ENCODE data around the gene RBM4. TPM values are rescaled to one million over a fixed set of nuclear protein-coding genes. Genes with fewer than 3 reads are reported as not detected.
"Not testable (repeated sequence)": the region's sequence is repeated elsewhere in the genome, so short reads cannot be mapped to it uniquely, and the experiment has no call there.

The RBM4 gene
- total RNA-seq, 1 donor from 2014 or later: 133 TPM

DNA sequence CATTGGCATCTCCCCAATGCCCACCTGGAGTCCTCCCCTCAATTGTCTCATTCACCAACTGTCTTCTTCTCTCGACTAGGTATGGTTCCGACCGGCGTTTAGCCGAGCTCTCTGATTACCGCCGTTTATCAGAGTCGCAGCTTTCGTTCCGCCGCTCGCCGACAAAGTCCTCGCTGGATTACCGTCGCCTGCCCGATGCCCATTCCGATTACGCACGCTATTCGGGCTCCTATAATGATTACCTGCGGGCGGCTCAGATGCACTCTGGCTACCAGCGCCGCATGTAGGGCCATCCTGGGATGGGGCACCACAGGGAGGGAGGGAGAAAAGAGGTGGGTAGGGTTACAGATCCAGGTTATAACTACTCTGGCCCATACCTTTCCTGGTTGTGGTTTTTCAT, 12.1 kb upstream of the RBM4 start:
- Mint-ChIP-seq H3K4me3 (no peak overlapping the region), H3K4me1 (peaks cover 39% of the 10 kb centered on the region), H3K27me3 (no peaks in the 10 kb centered on the region), H3K36me3 (ENCODE audit: low read depth) (peaks cover 78% of the 10 kb centered on the region), H3K27ac (no peak overlapping the region), H3K9me3 (no peaks in the 10 kb centered on the region)
- DNase-seq: no peak
- intact Hi-C loops (cut with micrococcal nuclease): no loop called here

DNA sequence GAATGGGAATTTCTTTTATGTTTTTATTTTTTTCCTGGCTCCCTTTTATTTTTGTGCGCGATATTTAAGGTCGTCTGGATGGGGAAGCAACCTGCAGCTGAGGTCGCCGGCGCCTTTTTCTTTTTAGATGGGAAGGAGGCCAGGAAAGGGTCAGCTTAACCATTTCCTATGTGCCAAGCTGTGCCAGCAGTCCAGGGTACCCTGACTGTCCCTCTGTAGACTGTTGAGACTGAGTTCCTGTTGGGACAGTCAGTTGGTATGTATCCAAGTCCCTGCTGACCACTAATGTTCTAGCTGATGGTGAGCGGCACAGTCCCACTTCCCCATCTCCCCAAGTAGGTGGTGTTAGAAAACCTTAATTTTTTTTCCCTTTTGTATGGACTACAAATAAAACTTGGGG, 11.6 kb upstream of the RBM4 start:
- H3K9me3 Mint-ChIP-seq: no peaks in the 10 kb centered on the region
- no peak overlapping the region for H3K4me3 Mint-ChIP-seq
- no peaks in the 10 kb centered on the region for H3K27me3 Mint-ChIP-seq
- intact Hi-C loops (cut with micrococcal nuclease): no loop called here
- no peak for DNase-seq
- H3K36me3 Mint-ChIP-seq (ENCODE audit: low read depth): peaks cover 76% of the 10 kb centered on the region
- H3K4me1 Mint-ChIP-seq: peaks cover 36% of the 10 kb centered on the region
- no peak overlapping the region for H3K27ac Mint-ChIP-seq

DNA sequence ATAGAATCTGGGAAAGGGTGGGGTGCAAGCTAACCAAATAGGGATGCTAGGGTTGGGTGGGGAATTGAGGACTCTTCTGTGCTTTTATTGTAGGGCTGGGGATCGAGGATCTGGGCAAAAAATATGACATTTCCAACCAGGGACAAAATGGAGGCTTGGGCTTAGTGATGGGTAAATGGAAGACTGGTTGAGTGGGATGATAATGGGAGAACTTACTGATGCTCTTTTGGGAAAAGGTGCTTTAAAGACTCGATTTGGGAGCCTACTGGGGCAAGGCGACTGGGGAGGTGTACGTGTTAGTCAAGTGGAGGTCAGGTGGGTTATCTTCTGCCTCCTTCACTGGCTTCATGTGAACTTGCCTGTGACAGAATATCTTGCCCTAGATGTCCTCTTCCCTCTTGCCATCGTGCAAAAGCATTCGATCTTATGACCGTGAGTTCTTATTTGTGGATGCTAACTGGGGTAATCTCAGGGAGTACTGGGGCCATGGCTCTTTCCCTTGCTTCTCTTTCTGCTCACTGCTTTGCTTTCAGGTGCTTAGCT, 10.4 kb upstream of the RBM4 start:
- no peaks in the 10 kb centered on the region for H3K9me3 Mint-ChIP-seq
- H3K27ac Mint-ChIP-seq: no peak overlapping the region
- H3K4me1 Mint-ChIP-seq: peaks cover 30% of the 10 kb centered on the region
- H3K27me3 Mint-ChIP-seq: no peaks in the 10 kb centered on the region
- DNase-seq: no peak
- H3K36me3 Mint-ChIP-seq (ENCODE audit: low read depth): peaks cover 76% of the 10 kb centered on the region
- intact Hi-C loops (cut with micrococcal nuclease): no loop called here
- no peak overlapping the region for H3K4me3 Mint-ChIP-seq

DNA sequence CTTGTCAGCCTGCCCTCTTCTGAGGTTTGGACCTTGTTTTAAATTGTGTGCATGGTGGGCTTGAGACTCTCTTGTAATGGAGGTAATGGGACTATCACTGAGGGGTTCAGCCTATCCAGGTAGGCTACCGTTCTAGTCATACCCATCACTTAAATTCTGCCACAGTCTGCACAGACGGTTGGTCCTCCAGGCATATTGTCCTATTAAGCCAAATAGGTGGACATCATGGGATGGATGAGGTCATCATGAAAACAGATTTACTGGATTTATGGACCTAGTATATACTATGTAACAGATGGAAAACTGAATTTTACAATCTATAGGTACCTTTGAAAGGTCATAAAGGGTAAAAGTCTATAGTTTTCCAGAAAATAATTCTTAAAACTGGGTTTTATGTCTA, 9.1 kb upstream of the RBM4 start:
- intact Hi-C loops (cut with micrococcal nuclease): no loop called here
- no peak for DNase-seq
- no peaks in the 10 kb centered on the region for H3K27me3 Mint-ChIP-seq
- no peaks in the 10 kb centered on the region for H3K9me3 Mint-ChIP-seq
- H3K27ac Mint-ChIP-seq: no peak overlapping the region
- H3K4me1 Mint-ChIP-seq: peaks cover 20% of the 10 kb centered on the region
- peaks cover 70% of the 10 kb centered on the region for H3K36me3 Mint-ChIP-seq (ENCODE audit: low read depth)
- no peak overlapping the region for H3K4me3 Mint-ChIP-seq

DNA sequence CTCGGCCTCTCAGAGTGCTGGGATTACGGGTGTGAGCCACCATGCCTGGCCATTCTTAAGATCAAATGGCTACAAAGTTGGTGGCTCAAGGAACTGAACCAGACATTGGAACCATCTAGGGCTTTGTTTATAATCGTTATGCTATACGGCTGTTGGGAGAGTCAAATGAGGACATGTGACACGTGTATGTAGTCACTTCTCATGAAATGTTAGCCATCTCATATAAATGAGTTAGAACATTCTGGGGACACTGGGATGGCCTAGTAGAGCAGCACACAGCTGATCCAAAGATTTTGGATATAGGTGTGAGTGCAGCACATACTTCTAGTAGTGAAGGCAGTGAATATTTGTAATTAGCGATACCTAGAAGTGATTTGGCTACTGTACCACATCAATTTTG, 6.6 kb upstream of the RBM4 start:
- peaks cover 60% of the 10 kb centered on the region for H3K36me3 Mint-ChIP-seq (ENCODE audit: low read depth)
- intact Hi-C loops (cut with micrococcal nuclease): no loop called here
- no peak for DNase-seq
- H3K27me3 Mint-ChIP-seq: no peaks in the 10 kb centered on the region
- H3K27ac Mint-ChIP-seq: no peak overlapping the region
- no peaks in the 10 kb centered on the region for H3K9me3 Mint-ChIP-seq
- no peak overlapping the region for H3K4me3 Mint-ChIP-seq
- H3K4me1 Mint-ChIP-seq: peaks cover 25% of the 10 kb centered on the region

DNA sequence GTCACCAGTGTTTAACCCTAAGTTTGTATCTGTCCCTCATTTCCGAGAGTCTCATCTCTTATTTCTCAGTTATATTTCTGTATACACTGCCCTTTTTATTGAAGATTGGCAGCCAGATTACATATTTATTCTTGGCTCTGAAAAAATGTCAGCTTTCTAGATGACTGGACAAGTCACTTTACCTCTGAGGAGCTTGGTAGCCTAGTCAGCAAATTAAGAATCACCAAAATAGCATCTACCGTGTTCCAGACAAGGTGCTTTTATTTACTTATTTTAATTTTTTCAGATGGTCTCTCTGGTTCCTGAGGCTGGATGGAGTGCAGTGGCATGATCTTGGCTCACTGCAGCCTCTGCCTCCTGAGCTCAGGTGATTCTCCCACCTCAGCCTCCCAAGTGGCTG, 5.6 kb upstream of the RBM4 start:
- H3K9me3 Mint-ChIP-seq: no peaks in the 10 kb centered on the region
- no peak overlapping the region for H3K4me3 Mint-ChIP-seq
- H3K27ac Mint-ChIP-seq: no peak overlapping the region
- no peak for DNase-seq
- H3K4me1 Mint-ChIP-seq: peaks cover 33% of the 10 kb centered on the region
- intact Hi-C loops (cut with micrococcal nuclease): no loop called here
- H3K27me3 Mint-ChIP-seq: no peaks in the 10 kb centered on the region
- H3K36me3 Mint-ChIP-seq (ENCODE audit: low read depth): peaks cover 57% of the 10 kb centered on the region

DNA sequence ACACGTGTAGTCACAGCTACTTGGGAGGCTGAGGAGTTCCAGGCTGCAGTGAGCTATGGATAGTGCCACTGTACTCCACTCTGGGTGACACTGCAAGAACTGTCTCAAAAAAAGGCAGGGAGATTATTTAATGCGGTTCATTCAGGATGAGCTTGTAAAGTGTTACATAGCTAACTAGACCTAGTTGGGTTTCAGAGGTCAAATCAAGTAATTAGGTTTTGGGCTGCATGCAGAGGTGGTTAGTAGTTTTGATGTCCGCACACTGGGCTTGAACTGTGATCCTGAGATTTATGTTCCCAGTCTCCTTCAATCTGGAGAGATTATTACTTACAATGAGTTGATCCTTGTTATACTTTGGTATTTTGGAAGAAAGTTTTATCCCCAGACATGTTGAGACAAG, 2.1 kb upstream of the RBM4 start:
- no peak overlapping the region for H3K27ac Mint-ChIP-seq
- H3K27me3 Mint-ChIP-seq: no peaks in the 10 kb centered on the region
- no peak overlapping the region for H3K4me3 Mint-ChIP-seq
- H3K36me3 Mint-ChIP-seq (ENCODE audit: low read depth): peaks cover 67% of the 10 kb centered on the region
- intact Hi-C loops (cut with micrococcal nuclease): no loop called here
- H3K9me3 Mint-ChIP-seq: no peaks in the 10 kb centered on the region
- H3K4me1 Mint-ChIP-seq: peaks cover 42% of the 10 kb centered on the region
- no peak for DNase-seq

DNA sequence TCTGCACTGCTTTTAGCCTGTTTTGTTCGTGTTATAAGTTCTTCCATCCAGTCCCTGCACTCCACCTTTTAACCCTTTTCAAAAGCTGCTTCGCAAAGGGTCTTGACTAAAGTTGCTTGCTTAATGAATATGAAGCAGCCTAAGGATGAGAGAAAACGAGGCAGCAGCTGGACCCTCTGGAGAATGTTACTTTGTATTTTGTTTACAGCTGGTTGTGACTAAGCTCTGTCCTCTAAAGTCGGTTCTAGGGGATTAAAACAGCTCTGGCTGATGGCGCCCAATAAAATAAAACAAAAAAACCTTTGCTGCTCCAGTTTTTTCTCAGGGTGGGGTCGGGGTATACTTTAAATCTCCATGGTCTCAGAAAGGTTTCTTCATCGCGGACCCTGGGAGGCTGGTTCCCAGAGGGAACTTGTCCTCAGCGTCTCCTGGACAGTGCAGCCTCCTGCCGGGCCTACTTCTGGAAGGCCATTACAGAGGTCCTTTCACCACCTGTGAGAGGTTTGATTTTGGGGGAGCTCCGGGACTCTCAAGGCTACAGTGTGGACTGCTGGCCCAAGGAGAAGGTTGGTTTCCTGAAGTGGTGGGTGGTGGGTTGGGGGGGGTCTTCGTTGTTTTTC, 836 bp upstream of the RBM4 start:
- Mint-ChIP-seq H3K4me1 (peaks cover 45% of the 10 kb centered on the region), H3K27me3 (no peaks in the 10 kb centered on the region), H3K36me3 (ENCODE audit: low read depth) (peaks cover 68% of the 10 kb centered on the region), H3K4me3 (peak overlapping the region; percentile 91), H3K27ac (peak overlapping the region; percentile 98), H3K9me3 (no peaks in the 10 kb centered on the region)
- intact Hi-C loops (cut with micrococcal nuclease): loop anchor here (1.0 kb wide), 3 partner anchors 21 to 44 kb away; partner anchors contain the start of genes CCDC87, CCS, RBM14 and RBM4B
- no peak for DNase-seq

DNA sequence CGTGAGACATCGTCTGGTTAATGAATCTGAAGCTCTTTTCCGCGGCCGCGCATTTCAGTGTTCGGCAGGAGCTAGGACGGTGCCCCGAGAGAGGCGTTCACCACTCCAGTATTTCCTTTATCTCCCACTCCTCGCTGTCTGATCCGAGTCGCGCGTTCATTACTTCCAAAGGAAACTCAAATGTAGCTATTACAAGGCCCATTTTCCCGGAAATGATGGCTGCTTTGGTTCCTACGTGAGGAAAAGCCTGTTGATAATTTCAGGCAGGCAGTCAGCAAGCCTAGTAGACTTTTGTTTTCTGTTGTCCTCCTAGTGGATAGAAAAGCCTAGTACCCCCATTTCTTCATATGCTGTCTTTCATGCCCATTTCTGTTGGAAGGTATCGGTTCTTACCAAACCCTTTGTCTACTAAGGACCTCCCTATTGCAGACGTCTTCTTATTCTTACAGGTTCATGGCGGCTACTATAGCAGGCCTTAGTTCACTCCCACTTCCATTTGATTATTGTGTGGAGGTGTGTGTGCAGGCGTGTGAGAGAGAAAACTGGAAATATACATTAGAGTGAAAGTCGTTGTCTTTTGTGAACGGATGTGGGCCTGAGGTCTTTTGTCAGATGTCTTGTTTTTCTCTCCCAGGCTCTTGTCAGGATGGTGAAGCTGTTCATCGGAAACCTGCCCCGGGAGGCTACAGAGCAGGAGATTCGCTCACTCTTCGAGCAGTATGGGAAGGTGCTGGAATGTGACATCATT, 737 bp downstream of the RBM4 start:
- H3K36me3 Mint-ChIP-seq (ENCODE audit: low read depth): peaks cover 75% of the 10 kb centered on the region
- peaks cover 59% of the 10 kb centered on the region for H3K4me1 Mint-ChIP-seq
- intact Hi-C loops (cut with micrococcal nuclease): no loop called here
- H3K9me3 Mint-ChIP-seq: no peaks in the 10 kb centered on the region
- peak; percentile 81 for DNase-seq
- H3K27me3 Mint-ChIP-seq: no peaks in the 10 kb centered on the region
- peak overlapping the region; percentile 98 for H3K27ac Mint-ChIP-seq
- H3K4me3 Mint-ChIP-seq: peak overlapping the region; percentile 91

DNA sequence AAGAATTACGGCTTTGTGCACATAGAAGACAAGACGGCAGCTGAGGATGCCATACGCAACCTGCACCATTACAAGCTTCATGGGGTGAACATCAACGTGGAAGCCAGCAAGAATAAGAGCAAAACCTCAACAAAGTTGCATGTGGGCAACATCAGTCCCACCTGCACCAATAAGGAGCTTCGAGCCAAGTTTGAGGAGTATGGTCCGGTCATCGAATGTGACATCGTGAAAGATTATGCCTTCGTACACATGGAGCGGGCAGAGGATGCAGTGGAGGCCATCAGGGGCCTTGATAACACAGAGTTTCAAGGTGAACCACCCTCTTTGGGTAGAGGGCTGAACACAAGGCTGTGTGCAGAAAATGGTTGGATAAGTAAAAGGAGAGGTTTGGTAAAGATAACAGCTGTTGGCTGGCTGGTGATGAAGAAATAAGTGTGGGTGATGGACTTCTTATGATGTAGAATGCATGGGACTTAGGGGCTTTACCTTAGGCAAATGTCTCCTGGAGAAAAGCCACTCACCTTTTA, 1.4 kb downstream of the RBM4 start:
- H3K27me3 Mint-ChIP-seq: not testable (repeated sequence)

DNA sequence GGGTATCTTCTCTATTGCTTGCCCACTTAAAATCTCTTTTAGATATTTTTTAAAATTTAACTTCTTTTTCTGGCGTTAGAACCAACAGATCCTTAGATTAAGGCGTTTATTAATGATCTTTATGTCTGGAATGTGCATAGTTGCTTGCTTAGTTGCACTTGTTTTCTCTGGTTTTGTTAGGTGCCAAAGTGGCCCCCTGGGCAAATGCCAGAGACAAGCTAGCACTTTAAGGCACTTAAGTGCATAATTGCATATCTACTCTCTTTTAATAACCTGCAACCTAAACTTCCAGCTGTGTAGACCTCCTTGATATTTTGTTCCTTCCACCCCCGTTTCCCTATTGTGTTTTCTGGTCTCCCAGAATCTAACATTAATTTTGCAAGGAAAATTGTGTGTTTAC, 3.3 kb downstream of the RBM4 start:
- Mint-ChIP-seq H3K36me3 (ENCODE audit: low read depth) (peaks cover 89% of the 10 kb centered on the region), H3K9me3 (no peaks in the 10 kb centered on the region), H3K4me3 (peak overlapping the region; percentile 91), H3K4me1 (peaks cover 75% of the 10 kb centered on the region), H3K27ac (no peak overlapping the region), H3K27me3 (no peaks in the 10 kb centered on the region)
- intact Hi-C loops (cut with micrococcal nuclease): no loop called here
- no peak for DNase-seq

More for the DNA sequence above, 1.4 kb downstream of the RBM4 start:
- Mint-ChIP-seq H3K4me3 (peak overlapping the region; percentile 91), H3K27ac (peak overlapping the region; percentile 98), H3K4me1 (peaks cover 61% of the 10 kb centered on the region), H3K36me3 (ENCODE audit: low read depth) (peaks cover 76% of the 10 kb centered on the region)
- intact Hi-C loops (cut with micrococcal nuclease); DNase-seq; H3K9me3 Mint-ChIP-seq: not testable (repeated sequence)

DNA sequence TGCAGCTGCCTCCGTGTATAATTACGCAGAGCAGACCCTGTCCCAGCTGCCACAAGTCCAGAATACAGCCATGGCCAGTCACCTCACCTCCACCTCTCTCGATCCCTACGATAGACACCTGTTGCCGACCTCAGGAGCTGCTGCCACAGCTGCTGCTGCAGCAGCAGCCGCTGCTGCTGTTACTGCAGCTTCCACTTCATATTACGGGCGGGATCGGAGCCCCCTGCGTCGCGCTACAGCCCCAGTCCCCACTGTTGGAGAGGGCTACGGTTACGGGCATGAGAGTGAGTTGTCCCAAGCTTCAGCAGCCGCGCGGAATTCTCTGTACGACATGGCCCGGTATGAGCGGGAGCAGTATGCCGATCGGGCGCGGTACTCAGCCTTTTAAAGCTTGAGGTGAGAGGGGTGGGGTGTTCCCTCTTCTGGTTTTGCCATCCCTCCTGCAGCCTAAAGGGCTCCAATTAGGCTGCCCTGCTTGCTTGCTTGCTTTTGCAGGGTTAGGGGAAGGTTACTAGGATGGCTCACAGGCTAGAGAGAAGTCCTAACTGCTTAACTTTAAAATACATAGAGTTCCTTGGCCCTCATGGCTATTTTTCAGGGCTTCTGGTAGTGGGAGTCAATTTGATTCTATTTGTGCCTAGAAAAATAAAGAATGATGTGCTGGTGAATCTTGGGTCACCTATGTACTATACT, 5.4 kb downstream of the RBM4 start:
- no peaks in the 10 kb centered on the region for H3K27me3 Mint-ChIP-seq
- no peak overlapping the region for H3K27ac Mint-ChIP-seq

DNA sequence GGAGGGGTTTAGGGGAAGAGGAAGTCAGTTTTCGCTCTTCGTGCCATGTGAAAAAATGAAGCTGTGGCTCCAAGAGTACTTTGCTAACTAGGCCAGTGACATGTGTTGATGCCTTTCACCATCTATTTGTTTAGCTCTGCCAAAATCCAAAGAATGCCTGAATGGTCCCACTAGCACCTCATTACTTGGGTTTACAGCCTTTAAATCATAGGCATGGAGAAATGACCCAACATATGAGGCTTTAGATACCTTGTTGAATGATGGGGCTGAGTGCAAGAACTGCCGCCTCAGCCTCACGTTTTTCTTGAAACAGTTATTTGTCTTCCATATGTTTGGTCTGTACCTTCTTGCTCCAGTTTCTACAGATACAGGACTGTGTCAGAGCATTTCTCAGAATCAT, 8.3 kb downstream of the RBM4 start:
- intact Hi-C loops (cut with micrococcal nuclease): no loop called here
- Mint-ChIP-seq H3K27ac (no peak overlapping the region), H3K4me1 (peaks cover 56% of the 10 kb centered on the region), H3K27me3 (no peaks in the 10 kb centered on the region), H3K9me3 (no peaks in the 10 kb centered on the region), H3K4me3 (no peak overlapping the region), H3K36me3 (ENCODE audit: low read depth) (peaks cover 75% of the 10 kb centered on the region)
- DNase-seq: no peak

More for the DNA sequence above, 5.4 kb downstream of the RBM4 start:
- intact Hi-C loops (cut with micrococcal nuclease): no loop called here
- Mint-ChIP-seq H3K4me3 (peak overlapping the region; percentile 91), H3K9me3 (no peaks in the 10 kb centered on the region), H3K36me3 (ENCODE audit: low read depth) (peaks cover 88% of the 10 kb centered on the region), H3K4me1 (peaks cover 73% of the 10 kb centered on the region)
- DNase-seq: no peak

DNA sequence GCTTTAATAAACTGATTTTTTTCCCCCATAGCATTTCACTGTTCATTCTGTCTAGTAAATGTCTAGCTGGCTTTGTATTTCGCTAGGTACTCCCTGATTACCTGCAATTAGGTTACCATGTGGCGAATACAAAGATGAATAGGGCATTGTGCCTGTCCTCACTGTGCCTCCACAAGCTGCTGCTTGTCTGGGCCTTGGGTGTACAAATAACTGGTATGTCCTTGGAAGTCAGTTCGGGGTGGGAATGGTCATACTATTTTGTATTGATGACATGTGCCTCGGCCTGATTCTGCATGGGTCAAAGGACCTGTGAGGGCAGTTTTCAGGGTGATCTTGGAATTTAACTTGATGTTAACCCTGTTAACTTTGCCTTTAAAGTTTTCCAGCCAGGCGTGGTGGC, 11.4 kb downstream of the RBM4 start:
- Mint-ChIP-seq H3K27me3 (no peaks in the 10 kb centered on the region), H3K4me3 (no peak overlapping the region), H3K4me1 (peaks cover 39% of the 10 kb centered on the region), H3K9me3 (no peaks in the 10 kb centered on the region), H3K36me3 (ENCODE audit: low read depth) (peaks cover 59% of the 10 kb centered on the region), H3K27ac (no peak overlapping the region)
- DNase-seq: no peak
- intact Hi-C loops (cut with micrococcal nuclease): no loop called here

All from activated CD4-positive, alpha-beta T cell treated with anti-CD3 and anti-CD28 coated beads, Interleukin-2, amount 10 ng/mL, durations not matched to agents 24 days and 14 days (primary cell).